ENCODE measurements around the gene RAPGEF3.

DNA sequence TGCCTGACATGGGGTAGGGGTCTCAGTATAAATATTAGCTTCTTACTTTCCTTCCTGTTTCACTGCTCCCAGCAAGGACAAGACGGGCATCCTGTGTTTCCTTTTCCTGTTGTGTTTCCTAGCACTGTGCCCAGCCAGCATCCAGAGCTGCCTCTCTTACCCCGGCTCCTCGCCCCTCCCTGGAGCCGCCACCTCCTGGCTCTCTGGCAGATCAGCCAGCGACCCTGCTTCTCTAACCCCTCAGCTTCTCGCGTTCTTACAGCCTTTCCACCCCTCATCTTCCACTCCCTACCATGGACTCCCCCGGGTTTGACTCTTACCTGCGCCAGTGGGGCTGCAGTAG, 43.2 kb upstream of the RAPGEF3 start:
- TF ChIP-seq, protein P1, sequence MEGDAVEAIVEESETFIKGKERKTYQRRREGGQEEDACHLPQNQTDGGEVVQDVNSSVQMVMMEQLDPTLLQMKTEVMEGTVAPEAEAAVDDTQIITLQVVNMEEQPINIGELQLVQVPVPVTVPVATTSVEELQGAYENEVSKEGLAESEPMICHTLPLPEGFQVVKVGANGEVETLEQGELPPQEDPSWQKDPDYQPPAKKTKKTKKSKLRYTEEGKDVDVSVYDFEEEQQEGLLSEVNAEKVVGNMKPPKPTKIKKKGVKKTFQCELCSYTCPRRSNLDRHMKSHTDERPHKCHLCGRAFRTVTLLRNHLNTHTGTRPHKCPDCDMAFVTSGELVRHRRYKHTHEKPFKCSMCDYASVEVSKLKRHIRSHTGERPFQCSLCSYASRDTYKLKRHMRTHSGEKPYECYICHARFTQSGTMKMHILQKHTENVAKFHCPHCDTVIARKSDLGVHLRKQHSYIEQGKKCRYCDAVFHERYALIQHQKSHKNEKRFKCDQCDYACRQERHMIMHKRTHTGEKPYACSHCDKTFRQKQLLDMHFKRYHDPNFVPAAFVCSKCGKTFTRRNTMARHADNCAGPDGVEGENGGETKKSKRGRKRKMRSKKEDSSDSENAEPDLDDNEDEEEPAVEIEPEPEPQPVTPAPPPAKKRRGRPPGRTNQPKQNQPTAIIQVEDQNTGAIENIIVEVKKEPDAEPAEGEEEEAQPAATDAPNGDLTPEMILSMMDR (IDR thresholded peaks at IDR 0.05), result no peak
- TF ChIP-seq POLR2AphosphoS5 (IDR thresholded peaks at IDR 0.05), result no peak

Data from breast epithelium (tissue), 3 donors.